ENCODE results near the gene LAMA2. TPM values are rescaled to one million over a fixed set of nuclear protein-coding genes. Genes with fewer than 3 reads are reported as not detected.

LAMA2 gene
- total RNA-seq, 1 donor from 2014 or later, result 0.47 TPM

GRCh38 chr6:129555206-129555832 is 672.4 kb downstream of the LAMA2 start:
- TF ChIP-seq, protein P1, sequence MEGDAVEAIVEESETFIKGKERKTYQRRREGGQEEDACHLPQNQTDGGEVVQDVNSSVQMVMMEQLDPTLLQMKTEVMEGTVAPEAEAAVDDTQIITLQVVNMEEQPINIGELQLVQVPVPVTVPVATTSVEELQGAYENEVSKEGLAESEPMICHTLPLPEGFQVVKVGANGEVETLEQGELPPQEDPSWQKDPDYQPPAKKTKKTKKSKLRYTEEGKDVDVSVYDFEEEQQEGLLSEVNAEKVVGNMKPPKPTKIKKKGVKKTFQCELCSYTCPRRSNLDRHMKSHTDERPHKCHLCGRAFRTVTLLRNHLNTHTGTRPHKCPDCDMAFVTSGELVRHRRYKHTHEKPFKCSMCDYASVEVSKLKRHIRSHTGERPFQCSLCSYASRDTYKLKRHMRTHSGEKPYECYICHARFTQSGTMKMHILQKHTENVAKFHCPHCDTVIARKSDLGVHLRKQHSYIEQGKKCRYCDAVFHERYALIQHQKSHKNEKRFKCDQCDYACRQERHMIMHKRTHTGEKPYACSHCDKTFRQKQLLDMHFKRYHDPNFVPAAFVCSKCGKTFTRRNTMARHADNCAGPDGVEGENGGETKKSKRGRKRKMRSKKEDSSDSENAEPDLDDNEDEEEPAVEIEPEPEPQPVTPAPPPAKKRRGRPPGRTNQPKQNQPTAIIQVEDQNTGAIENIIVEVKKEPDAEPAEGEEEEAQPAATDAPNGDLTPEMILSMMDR (conservative IDR thresholded peaks at IDR 0.05), result no peak
- Mint-ChIP-seq H3K36me3 (ENCODE audit: low read depth) (no peaks in the 10 kb centered on the region), H3K27ac (ENCODE audit: unreplicated experiment) (no peak overlapping the region), H3K27me3 (ENCODE audit: low read depth) (no peaks in the 10 kb centered on the region), H3K9me3 (no peaks in the 10 kb centered on the region), H3K4me1 (no peaks in the 10 kb centered on the region), H3K4me3 (no peak overlapping the region)
- no peak for DNase-seq (ENCODE audit: low read depth, low spot score)

GRCh38 chr6:129558248-129558647 is 675.3 kb downstream of the LAMA2 start:
- H3K27ac Mint-ChIP-seq (ENCODE audit: unreplicated experiment), result no peak overlapping the region
- H3K4me1 Mint-ChIP-seq, result no peaks in the 10 kb centered on the region
- TF ChIP-seq, protein P1 (conservative IDR thresholded peaks at IDR 0.05), result no peak
- no peaks in the 10 kb centered on the region for H3K27me3 Mint-ChIP-seq (ENCODE audit: low read depth)
- H3K4me3 Mint-ChIP-seq, result no peak overlapping the region
- no peaks in the 10 kb centered on the region for H3K36me3 Mint-ChIP-seq (ENCODE audit: low read depth)
- no peak for DNase-seq (ENCODE audit: low read depth, low spot score)
- H3K9me3 Mint-ChIP-seq, result no peaks in the 10 kb centered on the region

DNA sequence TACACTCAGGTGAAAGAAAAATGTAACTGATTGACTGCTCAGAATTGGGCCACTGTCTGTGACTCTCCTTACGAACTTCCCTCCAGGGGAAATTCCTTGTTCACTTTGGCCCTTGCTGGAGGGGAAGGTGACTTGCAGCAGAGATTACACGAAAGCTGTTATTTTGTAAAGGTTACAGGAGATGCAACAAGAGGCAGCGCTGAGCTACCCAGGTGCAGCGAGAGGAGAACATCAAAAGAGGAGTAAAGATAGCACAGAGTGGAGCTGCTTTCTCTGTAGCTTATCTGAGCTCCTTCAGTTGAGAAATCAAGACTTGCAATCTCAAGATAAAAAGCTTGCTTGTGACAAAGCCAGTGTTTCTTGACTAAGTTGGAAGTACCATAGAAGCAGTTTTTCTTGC is 682.4 kb downstream of the LAMA2 start:
- no peak for DNase-seq (ENCODE audit: low read depth, low spot score)
- H3K36me3 Mint-ChIP-seq (ENCODE audit: low read depth), result peaks cover 4% of the 10 kb centered on the region
- H3K4me1 Mint-ChIP-seq, result no peaks in the 10 kb centered on the region
- H3K27ac Mint-ChIP-seq (ENCODE audit: unreplicated experiment), result no peak overlapping the region
- H3K27me3 Mint-ChIP-seq (ENCODE audit: low read depth), result no peaks in the 10 kb centered on the region
- H3K4me3 Mint-ChIP-seq, result no peak overlapping the region
- peaks cover 4% of the 10 kb centered on the region for H3K9me3 Mint-ChIP-seq
- TF ChIP-seq, protein P1 (conservative IDR thresholded peaks at IDR 0.05), result no peak

DNA sequence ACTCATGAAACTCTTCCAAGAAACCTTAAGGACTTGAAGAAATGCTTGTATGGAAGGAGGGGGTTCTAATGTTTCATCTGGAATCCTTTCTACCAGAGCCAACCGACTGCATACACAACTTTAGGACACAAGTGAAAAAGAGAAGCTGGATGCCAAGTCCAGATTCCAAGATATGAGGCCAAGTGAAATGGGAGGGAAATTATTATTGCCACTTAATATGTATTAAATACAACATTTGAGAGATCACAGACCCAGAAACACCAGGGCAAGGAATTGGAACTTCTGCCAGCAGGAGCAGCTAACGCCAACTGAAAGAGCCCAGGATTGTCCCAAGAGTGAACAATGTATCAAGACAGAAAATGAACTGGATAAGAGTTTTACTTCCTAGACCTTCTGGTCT is 682.9 kb downstream of the LAMA2 start:
- Mint-ChIP-seq H3K4me3 (no peak overlapping the region), H3K27ac (ENCODE audit: unreplicated experiment) (no peak overlapping the region), H3K4me1 (no peaks in the 10 kb centered on the region), H3K36me3 (ENCODE audit: low read depth) (peaks cover 5% of the 10 kb centered on the region), H3K9me3 (peaks cover 4% of the 10 kb centered on the region), H3K27me3 (ENCODE audit: low read depth) (no peaks in the 10 kb centered on the region)
- DNase-seq (ENCODE audit: low read depth, low spot score), result no peak
- TF ChIP-seq, protein P1 (conservative IDR thresholded peaks at IDR 0.05), result no peak
